NAMALWA (cell line): ENCODE results near the gene ATP5F1D.

Experiments
- DNase-seq: peaks from one replicate; pipeline ENCODE4 v3.0.0-alpha.2; 2015; ENCODE audit warnings: low spot score

The ATP5F1D gene

GRCh38 chr19:1248139-1248785 lies 6.7 kb downstream of the ATP5F1D start, which contains the start of gene MIDN:
MIDN (plus strand) TSS chr19:1248583; CDS start chr19:1250297, 1,714 bp downstream.
- DNase-seq: peak; percentile 85

- DNase-seq: peak; percentile 85
Measured at GRCh38 chr19:1248786-1249297, 7.3 kb downstream of the ATP5F1D start.

- peak; percentile 96 for DNase-seq
Measured at GRCh38 chr19:1249298-1249989, 7.9 kb downstream of the ATP5F1D start.

- DNase-seq: no peak
Measured at GRCh38 chr19:1249990-1250436, 8.5 kb downstream of the ATP5F1D start.

GRCh38 chr19:1250437-1251260 lies 9.1 kb downstream of the ATP5F1D start:
- peak; percentile 63 for DNase-seq

- peak; percentile 73 for DNase-seq
Measured at GRCh38 chr19:1251330-1252220, 10.0 kb downstream of the ATP5F1D start.

- no peak for DNase-seq
Measured at GRCh38 chr19:1252221-1252820, 10.8 kb downstream of the ATP5F1D start.

- DNase-seq: peak; percentile 73
Measured at GRCh38 chr19:1252821-1253513, 11.4 kb downstream of the ATP5F1D start.

- DNase-seq: no peak
Measured at GRCh38 chr19:1253514-1254080, 12.0 kb downstream of the ATP5F1D start.

GRCh38 chr19:1254081-1254527 lies 12.6 kb downstream of the ATP5F1D start:
- no peak for DNase-seq

GRCh38 chr19:1254530-1255185 lies 13.1 kb downstream of the ATP5F1D start:
- no peak for DNase-seq

GRCh38 chr19:1255186-1256161 lies 13.9 kb downstream of the ATP5F1D start:
- no peak for DNase-seq

- no peak for DNase-seq
Measured at GRCh38 chr19:1256646-1257474, 15.3 kb downstream of the ATP5F1D start.

- DNase-seq: no peak
Measured at GRCh38 chr19:1257475-1258162, 16.1 kb downstream of the ATP5F1D start.

GRCh38 chr19:1258163-1258492 lies 16.6 kb downstream of the ATP5F1D start:
- no peak for DNase-seq

- DNase-seq: peak; percentile 84
Measured at GRCh38 chr19:1258707-1259205, 17.2 kb downstream of the ATP5F1D start.
